Esophagus muscularis mucosa (tissue), 4 donors: Measurements from ENCODE around the gene SGTB. TPM values are rescaled to one million over a fixed set of nuclear protein-coding genes. Genes with fewer than 3 reads are reported as not detected.
"Not testable (repeated sequence)": the region's sequence is repeated elsewhere in the genome, so short reads cannot be mapped to it uniquely, and the experiment has no call there.

Experiments
- DNase-seq: peaks from one replicate; pipeline ENCODE4 v3.0.0-alpha.2; 2017; ENCODE audit errors: extremely low spot score
- H3K27ac ChIP-seq, 4 donors: fragments of 200-600 bp; sonication (generic); replicated peaks in 1 of 4; 1 replicate in 3 of 4; 2 replicates in 1 of 4; pipeline ENCODE4 v1.5.1; 2016 to 2019; ENCODE audit warnings: mild to moderate bottlenecking in 1 of 4
- H3K27me3 ChIP-seq, 4 donors: fragments of 200-600 bp; sonication (generic); one replicate each; pipeline versions ENCODE4 v1.5.1 to v1.6.0; 2016 to 2019
- H3K36me3 ChIP-seq, 4 donors: fragments of 200-600 bp; sonication (generic); one replicate each; pipeline ENCODE4 v1.5.1; 2016 to 2019
- H3K4me1 ChIP-seq, 4 donors: fragments of 200-600 bp; sonication (generic); one replicate each; pipeline ENCODE4 v1.5.1; 2016 to 2019
- H3K4me3 ChIP-seq, 4 donors: fragments of 200-600 bp; sonication (generic); 1 replicate in 2 of 4; 2 replicates in 2 of 4; pipeline ENCODE4 v1.5.1; 2016 to 2019; ENCODE audit warnings: mild to moderate bottlenecking in 4 of 4, moderate library complexity in 1 of 4
- H3K9me3 ChIP-seq, 4 donors: fragments of 200-600 bp; sonication (generic); 1 replicate in 3 of 4; 2 replicates in 1 of 4; pipeline ENCODE4 v1.5.1; 2016 to 2019
- EP300 ChIP-seq: sonication (generic); formaldehyde crosslinking; IDR thresholded peaks from one replicate; pipeline ENCODE4 v1.6.1; 2017; ENCODE audit warnings: antibody characterized with exemption
- POLR2A ChIP-seq: fragments of 450-650 bp; IDR thresholded peaks from one replicate; pipeline ENCODE4 v1.6.1; 2017; ENCODE audit warnings: antibody characterized with exemption, moderate library complexity, mild to moderate bottlenecking, low read depth
- POLR2AphosphoS5 ChIP-seq, 2 donors: sonication (generic); formaldehyde crosslinking; IDR thresholded peaks; one replicate each; pipeline ENCODE4 v1.6.1; 2017; ENCODE audit warnings: antibody characterized with exemption in 2 of 2
- WGBS: methylation state at CpG from one replicate; pipeline ENCODE4 v1.1.5; 2018; 5-methylcytosine and 5-hydroxymethylcytosine counted together
- intact Hi-C: fragments of 100-400 bp; cut with DNase I; formaldehyde crosslinking; loops from one replicate; pipeline ENCODE4 v1.15.1; 2023
- total RNA-seq, 4 donors: library from RNA; depleted of rRNA; stranded (reverse); fragments of >200 nt; gene quantifications; one replicate each; pipeline versions ENCODE4 v1.1.0 to v1.2.1, GENCODE V29; 2016
- TF ChIP-seq, protein P1 (sequence below), 3 experiments: fragments of 200-600 bp in 2 of 3; fragments of 450-650 bp in 1 of 3; sonication (generic) in 2 of 3; IDR thresholded peaks; one replicate each; pipeline ENCODE4 v1.5.1; 2017 to 2019; ENCODE audit warnings: antibody characterized with exemption in 3 of 3, mild to moderate bottlenecking in 2 of 3, moderate library complexity in 1 of 3

The SGTB gene
- total RNA-seq, 4 donors from 2014 or later: 11.4 to 16.5 (median 14.4) TPM

DNA sequence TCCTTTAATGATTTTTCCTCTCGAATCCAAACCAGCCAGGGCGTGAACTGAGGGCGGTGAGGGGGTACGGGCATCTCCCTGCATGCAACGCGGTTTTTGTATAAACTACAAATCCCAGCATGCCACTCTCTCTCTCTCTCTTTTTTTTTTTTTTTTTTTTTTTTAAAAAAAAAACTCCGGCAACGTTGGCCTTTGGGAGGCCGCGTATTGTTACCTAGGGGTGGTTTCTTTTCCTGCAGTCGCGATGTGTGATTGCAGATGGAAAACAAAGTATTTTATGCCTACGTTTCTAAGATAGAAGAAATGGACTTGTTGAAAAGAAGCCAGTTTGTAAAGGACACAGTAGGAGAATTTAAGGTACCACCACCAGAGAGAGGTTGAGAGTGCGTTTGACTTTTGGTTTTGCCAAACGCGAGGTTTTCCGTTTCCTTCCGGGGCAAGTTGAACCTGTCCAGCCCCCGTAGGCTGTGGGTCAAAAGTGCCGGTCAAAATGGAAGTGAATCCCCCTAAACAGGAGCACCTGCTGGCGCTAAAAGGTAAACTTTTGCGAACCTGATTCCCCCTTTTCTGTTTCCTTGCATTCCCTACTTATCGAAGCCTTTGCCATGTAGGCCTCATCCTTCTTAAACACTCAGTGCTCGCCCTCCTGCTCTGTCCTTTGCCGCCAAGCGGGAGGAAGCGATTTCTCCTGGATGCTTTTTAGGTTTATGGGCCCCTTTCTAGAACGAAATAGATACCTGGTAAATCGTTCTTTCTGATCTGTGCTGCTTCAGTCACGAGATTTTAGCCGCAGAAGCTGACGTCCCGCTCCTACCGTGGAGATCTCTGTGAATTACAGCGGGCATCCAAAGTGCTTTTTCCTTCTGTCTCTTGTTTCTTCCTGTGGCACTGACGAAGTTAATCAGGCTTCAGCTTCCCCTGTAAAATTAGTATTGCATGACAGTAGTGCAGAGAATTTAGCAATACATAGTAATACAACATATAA lies 97.0 kb downstream of the SGTB start, which contains the start of the genes SHLD3 and TRAPPC13:
Gene SHLD3 (plus strand): TSS at position 457 of the 985 bp plus-strand sequence. CDS start 4,561 bp downstream, outside the sequence.
Gene TRAPPC13 (plus strand): TSS at position 457 of the 985 bp plus-strand sequence. CDS start 34 bp downstream, at position 491.
- Histone ChIP-seq H3K4me1 (peaks cover 34 to 54% (median 42%) of the 10 kb centered on the region in 4 donors), H3K27me3 (no peaks in the 10 kb centered on the region), H3K9me3 (no peaks in the 10 kb centered on the region), H3K27ac (peak within 1 kb of the TSS; percentile 80 to 85 (median 83)), H3K36me3 (peaks cover 0 to 8% (median 4%) of the 10 kb centered on the region in 4 donors), H3K4me3 (peak within 1 kb of the TSS; percentile 67 to 98 (median 74))
- peak; percentile 69 to 71 for TF ChIP-seq POLR2AphosphoS5 (IDR thresholded peaks at IDR 0.05)
- no peak for TF ChIP-seq EP300
- peak; percentile 95 for DNase-seq
- 0% methylated on average over 36 of the region's 36 CpGs for WGBS
- intact Hi-C loops: no loop called here

DNA sequence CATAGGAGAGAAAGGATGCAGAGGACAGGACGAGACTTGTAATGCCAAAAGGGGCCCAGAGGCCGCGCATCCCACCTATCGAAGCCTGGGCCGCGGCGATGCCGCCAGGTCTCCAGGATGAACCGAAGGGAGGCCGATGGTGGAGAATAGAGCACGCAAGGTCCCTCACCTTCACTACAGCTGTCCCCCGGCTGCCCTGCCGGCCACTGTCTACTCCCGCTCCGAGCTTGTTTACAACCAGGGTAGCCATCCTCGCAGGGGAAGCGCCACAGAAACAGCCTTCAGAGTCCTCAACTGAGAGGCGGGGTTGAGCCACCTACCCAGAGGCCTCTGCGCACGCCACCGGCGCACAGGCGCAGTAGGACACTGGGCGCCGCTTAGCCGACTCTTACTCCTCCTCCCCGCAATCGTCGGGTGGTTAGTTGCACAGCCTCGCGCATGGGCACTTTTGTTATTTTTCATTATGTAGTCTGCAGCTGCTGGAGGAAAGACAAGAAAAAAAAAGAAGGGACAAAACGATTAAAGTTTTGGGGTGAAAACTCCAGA lies 97.8 kb downstream of the SGTB start, which contains the start of gene TRIM23:
Gene TRIM23 (minus strand): TSS at position 309 of the 546 bp plus-strand sequence. CDS start 59 bp downstream, at position 250.
- peak; percentile 96 for DNase-seq
- H3K36me3 ChIP-seq: peaks cover 0 to under 1% (median under 1%) of the 10 kb centered on the region in 4 donors
- peak within 1 kb of the TSS; percentile 80 to 85 (median 83) for H3K27ac ChIP-seq
- no peaks in the 10 kb centered on the region for H3K9me3 ChIP-seq
- H3K27me3 ChIP-seq: no peaks in the 10 kb centered on the region
- intact Hi-C loops: no loop called here
- peak within 1 kb of the TSS; percentile 67 to 98 (median 74) for H3K4me3 ChIP-seq
- TF ChIP-seq POLR2A (no peak), EP300 (no peak), POLR2AphosphoS5 (IDR thresholded peaks at IDR 0.05) (peak; percentile 67 to 85)
- TF ChIP-seq, protein P1, sequence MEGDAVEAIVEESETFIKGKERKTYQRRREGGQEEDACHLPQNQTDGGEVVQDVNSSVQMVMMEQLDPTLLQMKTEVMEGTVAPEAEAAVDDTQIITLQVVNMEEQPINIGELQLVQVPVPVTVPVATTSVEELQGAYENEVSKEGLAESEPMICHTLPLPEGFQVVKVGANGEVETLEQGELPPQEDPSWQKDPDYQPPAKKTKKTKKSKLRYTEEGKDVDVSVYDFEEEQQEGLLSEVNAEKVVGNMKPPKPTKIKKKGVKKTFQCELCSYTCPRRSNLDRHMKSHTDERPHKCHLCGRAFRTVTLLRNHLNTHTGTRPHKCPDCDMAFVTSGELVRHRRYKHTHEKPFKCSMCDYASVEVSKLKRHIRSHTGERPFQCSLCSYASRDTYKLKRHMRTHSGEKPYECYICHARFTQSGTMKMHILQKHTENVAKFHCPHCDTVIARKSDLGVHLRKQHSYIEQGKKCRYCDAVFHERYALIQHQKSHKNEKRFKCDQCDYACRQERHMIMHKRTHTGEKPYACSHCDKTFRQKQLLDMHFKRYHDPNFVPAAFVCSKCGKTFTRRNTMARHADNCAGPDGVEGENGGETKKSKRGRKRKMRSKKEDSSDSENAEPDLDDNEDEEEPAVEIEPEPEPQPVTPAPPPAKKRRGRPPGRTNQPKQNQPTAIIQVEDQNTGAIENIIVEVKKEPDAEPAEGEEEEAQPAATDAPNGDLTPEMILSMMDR (IDR thresholded peaks at IDR 0.05): peak in 1 of 3 experiments; percentile 3
- peaks cover 34 to 62% (median 45%) of the 10 kb centered on the region in 4 donors for H3K4me1 ChIP-seq
- WGBS: under 1% methylated on average over 20 of the region's 32 CpGs

DNA sequence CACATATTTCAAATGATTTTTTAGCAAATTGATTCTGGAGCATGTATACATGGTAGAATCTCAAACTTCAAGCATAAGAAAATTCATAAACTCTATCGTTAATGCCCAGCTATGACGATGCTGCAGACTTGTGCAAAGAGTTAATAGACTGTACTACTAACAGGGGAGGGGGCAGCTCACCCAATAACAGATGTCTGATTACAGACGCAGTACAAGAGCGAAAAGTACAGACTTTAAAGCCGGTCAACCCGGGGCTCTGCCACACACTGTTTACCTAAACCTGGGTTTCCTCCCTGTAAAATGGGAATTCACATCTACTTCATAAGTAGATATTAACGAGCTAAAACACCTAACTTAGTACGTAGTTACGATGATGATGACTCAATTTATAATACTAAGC lies 98.4 kb downstream of the SGTB start:
- H3K27me3 ChIP-seq: no peaks in the 10 kb centered on the region
- TF ChIP-seq, protein P1 (IDR thresholded peaks at IDR 0.05): no peak
- no peak for TF ChIP-seq POLR2A
- TF ChIP-seq EP300: no peak
- no peak for TF ChIP-seq POLR2AphosphoS5 (IDR thresholded peaks at IDR 0.05)
- no peaks in the 10 kb centered on the region for H3K9me3 ChIP-seq
- peak overlapping the region; percentile 67 to 98 (median 74) for H3K4me3 ChIP-seq
- DNase-seq: no peak
- H3K4me1 ChIP-seq: peaks cover 34 to 64% (median 45%) of the 10 kb centered on the region in 4 donors
- WGBS: 7% methylated on average over 9 of the region's 9 CpGs
- H3K27ac ChIP-seq: peak overlapping the region; percentile 80 to 85 (median 83)
- intact Hi-C loops: no loop called here
- H3K36me3 ChIP-seq: no peaks in the 10 kb centered on the region

GRCh38 chr5:65621961-65622360 lies 99.9 kb downstream of the SGTB start:
- H3K27ac ChIP-seq, H3K4me3 ChIP-seq, H3K36me3 ChIP-seq, DNase-seq, H3K27me3 ChIP-seq, intact Hi-C loops, H3K9me3 ChIP-seq: not testable (repeated sequence)
- H3K4me1 ChIP-seq: peaks cover 34 to 64% (median 45%) of the 10 kb centered on the region in 4 donors
- WGBS: 74% methylated on average over 4 of the region's 4 CpGs

DNA sequence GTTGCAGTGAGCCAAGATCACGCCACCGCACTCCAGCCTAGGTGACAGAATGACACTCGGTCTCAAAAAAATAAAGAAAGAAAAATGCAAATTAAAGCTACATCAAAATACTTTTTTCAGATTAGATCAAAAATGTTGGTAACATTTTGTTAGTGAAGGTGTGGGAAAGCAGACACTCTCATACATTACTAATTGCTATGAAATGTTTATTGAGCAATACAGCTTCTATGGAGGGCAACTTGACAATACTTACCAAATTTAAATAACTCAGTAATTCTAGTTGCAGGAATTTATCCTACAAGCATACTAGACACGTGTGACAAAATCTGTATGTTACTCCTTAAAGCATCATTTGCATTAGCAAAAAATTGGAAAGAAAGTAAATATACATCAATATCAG lies 101.9 kb downstream of the SGTB start:
- no peaks in the 10 kb centered on the region for H3K27me3 ChIP-seq
- no peak overlapping the region for H3K4me3 ChIP-seq
- WGBS: 91% methylated on average over 4 of the region's 4 CpGs
- H3K4me1 ChIP-seq: peaks cover 23 to 48% (median 31%) of the 10 kb centered on the region in 4 donors
- no peaks in the 10 kb centered on the region for H3K9me3 ChIP-seq
- no peak for DNase-seq
- no peak overlapping the region for H3K27ac ChIP-seq
- H3K36me3 ChIP-seq: peaks cover 8 to 17% (median 14%) of the 10 kb centered on the region in 4 donors
- TF ChIP-seq, protein P1 (IDR thresholded peaks at IDR 0.05): no peak
- TF ChIP-seq EP300 (no peak), POLR2AphosphoS5 (IDR thresholded peaks at IDR 0.05) (no peak), POLR2A (no peak)
- intact Hi-C loops: no loop called here

Other genes with a start within 250 kb of the SGTB start
- 1 to 10 TPM; 1.4 to 4.2 (median 2.7) TPM for gene ADAMTS6, start 240.2 kb downstream of the SGTB start, total RNA-seq
- 1 to 10 TPM in 1 of 4 donors, under 1 TPM in 1, not detected in 2; 0.57 to 1.2 TPM for gene CENPK, start 158.9 kb downstream of the SGTB start, total RNA-seq
- 10 to 100 TPM; 24.4 to 48.6 (median 30.0) TPM for gene PPWD1, start 158.8 kb downstream of the SGTB start, total RNA-seq
- 10 to 100 TPM; 16.2 to 29.5 (median 17.6) TPM for gene TRIM23, start 97.8 kb downstream of the SGTB start, total RNA-seq
- gene SHLD3, start 97.1 kb downstream of the SGTB start, total RNA-seq: 1 to 10 TPM in 3 of 4 donors, under 1 TPM in 1; 0.86 to 3.3 (median 2.2) TPM
- 10 to 100 TPM; 15.4 to 29.5 (median 16.7) TPM for gene TRAPPC13, start 97.1 kb downstream of the SGTB start, total RNA-seq
- gene NLN, start 96 bp upstream of the SGTB start, total RNA-seq: 10 to 100 TPM in 1 of 4 donors, 1 to 10 TPM in 3; 8.7 to 11.9 (median 9.1) TPM
- gene ERBIN, start 204.5 kb upstream of the SGTB start, total RNA-seq: 10 to 100 TPM; 46.9 to 67.7 (median 55.2) TPM